GM18508 (cell line): ENCODE data around the gene COTL1.
A peak's percentile ranks its signal among the peaks of the same experiment; 100 is the strongest.

ENCODE experiments used
- ATAC-seq: cut with Tn5 transposase; IDR thresholded peaks from one replicate; pipeline ENCODE4 v1.9.1; 2021; ENCODE audit warnings: moderate number of reproducible peaks; ENCODE audit not compliant: insufficient read depth, unreplicated experiment

Gene COTL1

DNA sequence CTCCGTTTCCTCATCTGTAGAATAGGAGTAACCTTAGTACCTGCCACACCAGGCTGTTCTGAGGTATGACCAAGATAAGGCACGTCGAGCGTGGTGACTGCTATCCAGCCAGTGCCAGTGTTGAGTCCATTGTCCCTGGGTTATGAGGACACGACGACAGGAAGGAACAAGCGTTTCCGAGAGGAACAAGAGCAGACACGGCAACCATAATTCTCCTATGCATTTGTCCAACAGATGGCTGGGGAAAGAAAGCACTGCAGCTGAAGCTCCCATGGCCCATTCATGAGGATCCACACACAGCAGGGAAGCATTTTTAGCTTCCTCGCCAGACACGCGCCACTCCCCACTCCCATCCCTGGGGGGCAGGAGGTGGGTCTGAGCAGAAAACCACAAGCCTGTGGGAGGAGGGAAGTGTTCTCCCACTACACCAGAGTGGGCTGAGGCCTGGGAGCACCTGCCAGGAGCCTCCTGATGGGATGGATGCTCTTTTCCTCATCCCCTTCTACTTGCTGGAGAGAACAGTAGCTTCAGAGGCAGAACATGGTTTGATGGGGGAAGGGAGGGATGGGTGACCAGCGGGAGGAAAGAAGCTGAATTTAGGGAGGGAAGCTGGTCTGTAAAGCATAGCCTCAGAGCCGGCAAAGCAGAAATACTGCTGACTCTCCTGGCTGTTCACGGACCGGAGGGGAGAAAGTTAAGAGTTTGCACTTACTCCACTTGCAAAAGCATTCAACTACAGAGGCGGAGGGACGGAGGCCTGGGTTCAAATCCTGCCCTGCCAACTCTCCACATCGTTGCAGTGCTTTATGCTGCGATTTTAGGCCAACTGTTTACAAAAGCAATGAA lies 2.7 kb downstream of the COTL1 start:
- no peak for ATAC-seq

DNA sequence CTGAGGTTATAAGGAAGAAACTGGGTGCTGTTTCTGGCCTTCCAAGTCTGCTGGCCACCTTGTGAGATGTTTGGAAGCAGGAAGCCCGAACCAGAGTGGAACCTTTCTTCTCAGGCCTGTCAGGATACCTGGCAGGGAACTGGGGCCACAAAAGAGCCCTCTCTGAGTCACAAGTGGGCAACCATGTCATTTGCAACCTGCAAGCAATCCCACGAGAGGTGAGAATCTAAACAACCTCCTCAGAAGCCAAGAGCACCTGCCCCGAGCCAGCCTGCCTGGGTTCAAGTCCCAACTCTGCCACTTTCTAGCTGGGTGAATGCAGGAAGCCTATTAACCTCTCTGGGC lies 3.3 kb downstream of the COTL1 start:
- no peak for ATAC-seq

DNA sequence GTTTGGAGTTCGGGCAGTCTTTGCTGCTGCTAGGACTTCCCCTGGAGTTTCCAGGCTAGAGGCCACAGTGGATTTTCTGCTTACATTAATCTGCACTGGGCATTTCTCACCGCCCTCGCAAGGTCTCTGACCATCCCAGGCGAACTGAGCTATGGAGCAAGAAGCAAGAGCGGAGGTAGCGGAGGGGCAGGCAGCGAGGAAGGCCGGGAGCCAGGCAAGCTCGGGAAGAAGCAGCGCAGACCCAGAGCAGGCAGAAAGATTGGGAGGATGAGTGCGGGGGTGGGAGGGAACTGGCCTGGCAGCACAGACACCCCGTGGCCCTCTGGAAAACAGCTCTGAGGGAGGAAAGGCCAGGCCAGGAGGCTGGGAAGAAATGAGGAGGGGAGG lies 3.8 kb downstream of the COTL1 start:
- ATAC-seq = no peak

DNA sequence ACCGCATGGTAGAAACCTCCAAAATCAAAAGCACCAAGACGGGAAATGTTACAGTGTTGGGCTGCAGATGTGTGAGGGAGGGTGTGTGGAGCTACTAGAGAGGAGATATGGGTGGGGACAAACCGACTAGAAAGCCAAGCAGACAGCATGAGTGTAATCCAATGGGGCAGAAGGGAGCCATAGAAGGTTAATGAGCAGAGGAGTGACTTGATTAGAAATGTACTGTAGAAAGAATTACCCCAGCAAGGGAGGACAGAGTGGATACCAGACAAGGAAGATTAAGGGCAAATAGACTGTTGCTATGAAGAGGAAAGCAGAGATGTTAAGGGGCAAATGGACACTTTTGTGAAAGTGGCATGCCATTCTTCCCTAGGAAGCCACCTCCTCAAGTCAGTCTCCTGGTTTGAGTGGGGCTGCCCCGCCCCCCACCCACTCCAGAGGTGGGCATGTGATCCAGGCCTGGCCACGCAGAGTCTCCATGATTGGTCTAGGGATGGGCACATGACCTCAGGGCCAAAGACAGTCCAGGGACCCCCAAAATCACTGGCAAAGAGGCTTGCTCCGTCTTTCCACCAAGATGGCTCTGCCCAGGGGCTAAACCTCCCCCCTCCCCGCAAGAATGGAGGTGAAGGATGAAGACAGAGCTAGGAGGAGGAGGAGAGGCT lies 4.3 kb downstream of the COTL1 start:
- ATAC-seq = no peak

DNA sequence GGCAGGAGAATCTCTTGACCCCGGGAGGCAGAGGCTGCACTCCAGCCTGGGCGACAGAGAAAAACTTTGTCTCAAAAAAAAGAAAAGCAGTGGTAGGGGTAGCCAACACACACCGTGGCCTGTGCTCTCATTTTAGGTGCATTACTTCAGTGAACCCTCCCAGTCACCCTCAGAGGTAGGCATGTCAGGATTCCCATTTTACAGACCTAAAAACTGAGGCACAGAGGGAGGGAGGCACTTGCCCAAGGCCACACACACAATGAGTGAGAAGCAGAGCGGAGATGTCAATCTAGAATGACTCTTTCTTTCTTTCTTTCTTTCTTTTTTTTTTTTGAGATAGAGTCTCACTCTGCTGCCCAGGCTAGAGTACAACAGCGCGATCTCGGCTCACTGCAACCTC lies 5.2 kb downstream of the COTL1 start:
- ATAC-seq = no peak

DNA sequence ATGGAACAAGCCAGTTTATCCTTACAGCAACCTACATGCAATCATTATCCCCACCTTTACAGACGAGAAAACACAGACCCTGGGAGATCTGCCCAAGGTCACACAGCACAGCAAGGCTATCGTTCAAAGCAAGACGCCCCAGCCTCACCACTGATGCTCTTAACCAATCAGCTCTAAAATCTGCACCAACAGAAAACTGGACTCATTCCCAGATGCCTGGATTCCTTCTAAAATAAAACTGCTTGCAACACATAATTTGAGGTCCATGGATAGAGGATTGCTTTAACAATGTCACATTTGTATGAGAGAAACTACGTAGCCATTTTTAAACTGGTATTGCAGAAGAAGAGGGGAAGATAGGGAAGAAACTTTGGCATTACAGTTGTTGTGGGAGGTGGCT lies 6.8 kb downstream of the COTL1 start:
- no peak for ATAC-seq

DNA sequence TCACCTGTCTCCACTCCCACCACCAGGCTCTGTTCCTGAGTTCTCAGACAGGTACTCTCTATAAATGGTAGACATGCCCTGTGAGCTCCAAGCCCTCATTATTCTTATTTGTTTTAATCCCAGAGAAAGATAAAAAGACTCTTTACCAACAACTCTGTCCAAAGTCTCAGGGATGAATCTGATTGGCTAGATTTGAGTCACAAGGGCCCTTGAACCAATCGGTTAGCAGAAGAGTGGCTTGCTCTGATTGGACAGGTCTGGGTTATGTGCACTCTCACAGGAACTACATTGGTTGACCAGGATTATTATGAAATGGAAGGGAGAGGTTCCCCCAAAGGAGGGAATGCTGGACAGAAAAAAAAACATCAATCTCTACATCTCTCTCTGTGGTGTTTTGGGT lies 7.5 kb downstream of the COTL1 start:
- no peak for ATAC-seq

DNA sequence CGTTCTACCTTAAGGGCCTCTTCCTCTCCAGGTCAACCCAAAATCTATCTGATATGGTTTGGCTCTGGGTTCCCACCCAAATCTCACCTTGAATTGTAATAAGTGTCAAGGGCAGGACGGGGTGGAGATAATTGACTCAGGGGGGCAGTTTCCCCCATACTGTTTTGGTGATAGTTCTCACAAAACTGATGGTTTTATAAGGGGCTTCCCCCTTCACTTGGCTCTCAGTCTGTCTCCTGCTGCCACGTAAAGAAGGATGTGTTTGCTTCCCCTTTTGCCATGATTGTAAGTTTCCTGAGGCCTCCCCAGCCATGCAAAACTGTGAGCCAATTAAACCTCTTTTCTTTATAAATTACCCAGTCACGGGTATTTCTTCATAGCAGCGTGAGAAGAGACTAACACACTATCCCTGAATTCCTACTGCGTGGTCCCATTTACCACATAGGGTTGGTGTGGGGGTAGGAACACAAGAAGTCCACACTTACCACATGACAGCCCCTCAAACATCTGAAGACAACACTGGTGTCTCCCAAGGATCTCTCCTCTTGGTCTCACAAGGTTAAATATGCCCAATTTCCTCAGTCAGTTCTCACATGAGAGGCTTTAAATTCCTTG lies 8.2 kb downstream of the COTL1 start:
- ATAC-seq = no peak

DNA sequence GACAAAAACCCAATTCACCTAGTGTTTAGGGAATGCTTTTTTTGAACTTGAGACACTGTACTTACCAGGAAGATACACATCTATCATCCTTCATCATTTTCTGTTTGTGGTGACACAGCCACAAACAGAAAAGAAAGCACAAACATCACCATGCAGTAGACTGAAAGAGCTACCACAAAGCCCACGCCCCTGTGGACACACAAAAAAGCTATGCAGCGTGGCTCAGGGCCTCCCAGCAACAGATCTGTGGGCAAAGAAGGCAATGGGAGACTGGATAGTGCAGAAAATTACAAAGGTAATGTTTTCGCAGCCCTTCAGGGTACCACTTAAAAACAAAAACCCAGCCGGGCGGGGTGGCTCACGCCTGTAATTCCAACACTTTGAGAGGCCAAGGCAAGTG lies 9.6 kb downstream of the COTL1 start:
- ATAC-seq = no peak

DNA sequence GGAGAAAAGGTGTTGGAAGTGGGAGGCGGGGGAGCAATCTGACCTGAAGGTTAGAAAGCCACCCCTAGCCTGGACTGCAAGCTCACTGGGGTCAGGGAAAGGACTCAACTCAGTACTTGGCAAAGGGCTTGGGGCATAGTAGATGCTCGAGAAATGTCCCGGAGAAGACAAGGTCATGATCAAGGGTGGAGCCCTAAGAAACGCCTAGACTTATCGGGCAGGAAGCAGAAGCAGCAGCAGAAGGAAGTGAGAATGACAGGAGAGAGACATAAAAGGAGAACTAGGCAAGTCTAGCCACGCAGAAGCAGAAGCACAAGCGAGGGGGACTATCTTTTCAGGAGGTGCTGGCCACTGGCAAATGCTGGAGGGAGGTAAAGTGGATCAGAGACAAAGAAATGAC lies 10.2 kb downstream of the COTL1 start:
- no peak for ATAC-seq

DNA sequence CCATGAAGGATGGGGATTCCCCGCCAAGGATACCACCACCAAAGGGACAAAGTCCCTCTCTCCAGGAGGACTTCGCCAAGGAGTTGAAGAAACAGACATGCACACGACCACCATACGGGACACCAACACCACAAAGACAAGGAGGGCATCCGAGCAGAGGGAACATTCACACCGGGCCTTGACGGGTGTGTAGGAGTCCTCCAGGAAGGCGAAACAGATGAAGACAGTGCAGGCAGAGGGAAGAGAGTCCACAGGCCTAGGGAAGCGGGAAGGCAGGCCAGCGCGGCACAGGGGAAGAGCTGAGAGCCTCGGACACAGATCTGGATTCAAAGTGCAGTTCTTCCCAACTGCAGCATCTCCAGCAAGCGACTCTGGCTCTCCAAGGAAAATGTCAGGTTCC lies 10.8 kb downstream of the COTL1 start:
- no peak for ATAC-seq

DNA sequence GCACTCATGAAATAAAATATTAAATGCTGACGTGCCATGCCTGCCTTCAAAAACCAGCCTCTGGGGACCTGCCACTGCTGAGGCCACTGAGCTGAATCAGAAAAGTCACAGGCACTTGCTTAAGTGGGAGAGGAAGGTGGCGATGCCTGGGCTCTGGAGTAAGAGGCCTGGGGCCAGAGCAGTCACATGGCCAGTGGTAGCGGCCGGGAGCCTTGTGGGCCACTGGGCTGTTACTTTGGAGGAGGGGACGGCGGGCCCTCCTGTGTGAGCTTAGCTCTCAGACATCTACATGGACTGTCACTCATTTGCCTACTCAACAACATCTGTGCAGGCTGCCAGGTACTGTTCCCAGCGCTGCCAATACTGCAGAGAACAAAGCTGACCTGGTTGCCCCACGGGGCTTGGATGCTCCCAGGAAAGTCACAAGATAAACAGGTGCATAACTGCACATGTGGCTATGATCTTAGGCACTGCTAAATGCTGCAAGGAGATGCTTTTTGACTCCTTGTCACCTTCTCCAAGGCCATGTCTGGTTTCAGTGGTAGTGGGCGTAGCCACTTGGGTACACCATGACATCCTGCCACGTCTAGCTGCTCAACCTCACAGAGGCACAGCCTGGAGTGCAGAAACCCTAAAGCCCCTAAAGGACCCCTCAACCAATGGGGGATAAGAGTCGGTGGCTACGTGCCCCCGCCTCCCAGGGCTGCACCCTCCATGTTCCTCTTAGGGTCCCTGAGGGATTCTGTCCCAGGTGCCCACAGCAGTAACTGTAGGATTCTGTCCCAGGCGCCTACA lies 11.6 kb downstream of the COTL1 start:
- no peak for ATAC-seq

DNA sequence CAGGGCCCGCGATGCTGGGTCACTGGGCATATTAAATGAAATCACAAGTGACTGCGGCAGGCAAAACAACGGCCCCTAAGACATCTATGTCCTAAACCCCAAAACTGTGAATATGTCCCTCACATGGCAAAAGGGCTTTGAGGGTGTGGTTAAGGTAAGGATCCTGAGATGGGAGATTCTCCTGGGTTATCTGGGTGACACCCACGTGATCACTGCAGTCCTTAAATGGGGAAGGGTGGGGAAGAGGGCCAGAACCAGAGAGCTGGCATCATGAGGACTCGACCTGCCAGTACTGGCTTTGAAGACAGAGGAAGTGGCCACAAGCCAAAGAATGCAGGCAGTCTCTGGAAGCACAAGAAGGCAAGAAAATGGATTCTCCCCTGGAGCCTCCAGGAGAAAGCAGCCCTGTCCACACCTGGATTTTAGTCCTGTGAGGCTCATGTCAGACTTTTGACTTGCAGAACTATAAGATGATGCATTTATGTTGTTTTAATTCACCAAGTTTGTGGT lies 12.5 kb downstream of the COTL1 start:
- no peak for ATAC-seq

DNA sequence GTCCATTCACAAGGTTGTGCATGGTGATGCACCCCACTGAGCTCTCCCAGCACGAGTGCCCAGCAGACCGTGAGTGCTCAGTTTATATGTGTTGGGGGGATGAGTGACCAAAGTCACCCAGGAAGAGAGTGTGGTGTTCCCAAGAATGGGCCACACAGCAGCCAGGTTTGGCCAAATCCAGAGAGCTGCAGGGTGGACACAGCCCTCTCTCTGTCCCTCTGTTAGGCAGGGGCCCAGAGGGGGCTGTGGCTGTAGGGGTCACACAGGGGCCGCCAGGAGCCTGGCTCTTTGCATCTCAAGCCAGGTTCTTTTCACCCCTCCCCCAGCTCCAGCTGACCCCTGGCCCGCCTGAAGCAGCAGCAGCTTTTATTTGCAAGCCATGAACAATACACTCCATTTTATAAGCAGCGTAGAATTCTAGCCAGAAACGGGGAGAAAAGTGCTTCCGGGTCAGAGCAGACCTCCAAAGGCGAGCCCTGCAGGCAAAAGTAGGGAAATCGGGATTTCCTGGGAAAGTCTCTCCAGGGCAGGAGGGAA lies 13.3 kb downstream of the COTL1 start:
- ATAC-seq = no peak

DNA sequence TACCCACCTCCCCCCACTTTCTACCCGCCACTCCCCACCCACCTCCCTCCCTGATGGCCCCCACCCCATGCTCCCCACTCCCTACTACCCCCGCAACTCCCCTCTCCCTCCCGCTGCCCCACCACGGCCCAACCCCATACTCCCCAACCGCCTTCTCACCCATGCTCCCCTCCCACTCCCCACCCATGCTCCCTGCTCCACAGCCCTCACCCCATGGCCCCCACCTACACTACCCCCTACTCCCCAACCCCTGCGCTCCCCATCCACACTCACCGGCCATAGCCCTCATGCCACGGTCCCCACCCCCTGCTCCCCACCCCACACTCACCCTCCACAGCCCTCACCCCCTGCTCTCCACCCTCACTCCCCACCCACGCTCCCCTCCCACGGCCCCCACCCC lies 13.9 kb downstream of the COTL1 start:
- no peak for ATAC-seq

DNA sequence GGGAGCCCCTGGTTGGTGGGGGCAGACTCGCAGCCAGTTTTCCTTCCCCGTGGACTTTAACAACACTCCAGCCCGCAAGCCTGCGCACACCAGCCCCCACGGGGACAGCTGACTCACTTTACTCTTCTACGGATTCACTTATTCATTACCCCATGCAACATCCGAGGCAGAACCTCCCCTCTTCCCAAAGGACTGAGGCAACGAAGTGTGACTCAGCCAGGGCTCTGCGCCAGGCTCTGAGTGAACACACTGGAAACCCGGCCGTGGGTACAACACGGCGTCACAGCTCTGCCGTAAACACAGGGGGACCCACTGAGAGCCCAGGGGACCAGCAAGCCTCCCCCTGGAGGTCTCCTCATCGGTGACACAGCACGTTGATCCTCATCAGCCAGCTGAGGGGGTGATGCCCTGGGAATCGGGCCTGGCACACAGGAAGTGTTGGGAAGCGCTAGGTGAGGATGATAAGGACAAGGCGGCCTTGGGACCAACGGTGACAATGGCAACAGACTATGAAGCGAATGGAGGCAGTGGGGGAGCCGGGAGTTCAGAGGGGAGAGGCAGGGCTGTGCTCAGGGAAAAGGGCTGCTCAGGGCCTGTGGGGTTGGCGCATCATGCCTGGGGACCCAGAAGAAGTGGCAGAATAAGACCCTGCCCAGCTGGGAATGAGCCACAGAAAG lies 14.6 kb downstream of the COTL1 start:
- no peak for ATAC-seq

DNA sequence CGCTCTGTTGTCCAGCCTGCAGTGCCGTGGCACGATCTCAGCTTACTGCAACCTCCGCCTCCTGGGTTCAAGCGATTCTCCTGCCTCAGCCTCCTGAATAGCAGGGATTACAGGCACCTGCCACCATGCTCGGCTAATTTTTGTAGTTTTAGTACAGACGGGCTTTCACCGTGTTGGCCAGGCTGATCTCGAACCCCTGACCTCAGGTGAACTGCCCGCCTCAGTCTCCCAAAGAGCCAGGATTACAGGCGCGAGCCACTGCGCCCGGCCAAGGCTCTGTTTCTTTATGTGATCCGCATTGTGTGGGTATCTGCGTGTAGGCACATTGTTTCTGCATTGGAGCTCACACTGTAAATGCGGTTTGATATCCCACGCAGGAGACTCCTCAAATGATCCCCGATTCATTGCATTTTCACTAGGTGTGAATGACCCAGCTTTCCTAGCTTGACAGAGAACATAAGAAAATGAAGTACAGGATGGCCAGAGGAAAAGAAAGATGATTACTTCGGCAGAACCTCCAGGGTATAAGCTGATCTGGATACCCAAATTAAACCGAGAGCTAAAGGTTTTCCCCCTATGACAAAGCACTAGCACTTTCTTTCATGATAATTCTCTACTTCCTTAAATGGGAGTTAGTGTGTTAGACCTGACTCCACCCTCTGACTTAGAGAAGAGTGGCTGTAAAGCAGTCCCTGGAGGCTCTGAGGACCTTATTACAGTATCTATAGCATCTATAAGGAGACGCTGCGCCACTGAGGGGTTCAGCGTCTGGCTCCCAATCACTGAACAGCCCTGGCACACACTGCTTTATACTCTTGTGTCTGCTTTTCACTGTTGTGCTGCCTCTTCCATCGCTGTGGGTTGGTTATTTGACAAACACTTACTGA lies 17.3 kb downstream of the COTL1 start:
- peak; percentile 55 for ATAC-seq

DNA sequence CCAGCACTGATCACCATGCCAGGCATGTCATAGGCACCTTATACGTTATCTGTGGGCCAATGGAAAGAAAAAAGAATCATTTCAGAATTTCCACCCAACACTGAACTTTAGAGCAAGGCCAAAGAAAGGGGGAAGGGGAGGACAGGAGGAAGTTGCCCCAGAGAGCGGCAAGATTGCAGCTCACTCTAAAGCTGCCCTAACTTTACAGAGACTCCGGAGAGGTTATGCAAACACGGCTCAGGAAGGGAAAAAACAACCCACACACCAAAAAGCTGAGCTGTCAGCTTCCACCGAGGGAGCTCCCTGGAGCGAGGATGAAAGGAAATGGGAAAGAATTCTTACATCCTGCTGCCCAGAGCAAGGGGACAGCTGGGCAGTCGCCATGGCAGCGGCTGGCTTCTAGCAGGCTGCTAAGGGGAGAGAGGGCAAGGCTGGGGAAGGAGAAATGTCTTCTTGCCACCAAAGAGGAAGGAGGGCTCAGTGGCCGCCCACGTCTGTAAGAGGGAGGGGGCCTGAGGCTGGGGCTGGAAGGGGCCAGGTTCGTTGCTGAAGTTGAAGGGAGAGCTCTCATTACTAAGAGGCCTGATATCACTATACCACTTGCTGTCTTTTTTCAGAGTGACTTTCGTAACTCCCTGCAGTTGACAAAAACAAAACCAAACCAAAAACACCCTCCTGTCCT lies 18.2 kb downstream of the COTL1 start:
- no peak for ATAC-seq
